Neuronal stem cell (in vitro differentiated cells): ENCODE measurements around the gene CCDC102A.

ENCODE experiments used
- DNase-seq: peaks from one replicate; pipeline ENCODE4 v3.0.0-alpha.2; 2013; ENCODE audit warnings: low spot score
- H2AFZ ChIP-seq: one replicate; pipeline ENCODE4 v1.6.1; 2013; ENCODE audit warnings: mild to moderate bottlenecking, low read length, inconsistent platforms
- H2AK5ac ChIP-seq: 2 replicates; pipeline ENCODE4 v1.6.1; 2013; ENCODE audit warnings: low read depth, mild to moderate bottlenecking, inconsistent platforms, low read length, moderate library complexity, mixed read lengths
- H2BK120ac ChIP-seq: 2 replicates; pipeline ENCODE4 v1.6.1; 2013; ENCODE audit warnings: low read depth, mild to moderate bottlenecking, inconsistent platforms, low read length, moderate library complexity, mixed read lengths
- H2BK12ac ChIP-seq: one replicate; pipeline ENCODE4 v1.6.1; 2013; ENCODE audit warnings: low read length, inconsistent platforms
- H2BK15ac ChIP-seq: 2 replicates; pipeline ENCODE4 v1.6.1; 2013; ENCODE audit warnings: mild to moderate bottlenecking, low read length, inconsistent platforms, mixed read lengths
- H2BK5ac ChIP-seq: one replicate; pipeline ENCODE4 v1.6.1; 2013; ENCODE audit warnings: inconsistent platforms, mild to moderate bottlenecking, low read length, moderate library complexity
- H3K14ac ChIP-seq: one replicate; pipeline ENCODE4 v1.6.1; 2013; ENCODE audit warnings: low read length, inconsistent platforms
- H3K18ac ChIP-seq: 2 replicates; pipeline ENCODE4 v1.6.1; 2013; ENCODE audit warnings: low read length, inconsistent platforms
- H3K23ac ChIP-seq: 2 replicates; pipeline ENCODE4 v1.6.1; 2013; ENCODE audit warnings: low read depth, mild to moderate bottlenecking, mixed read lengths, low read length, inconsistent platforms; ENCODE audit not compliant: poor library complexity
- H3K27ac ChIP-seq: replicated peaks from 3 replicates; pipeline ENCODE4 v1.5.1; 2013; ENCODE audit warnings: low read length, inconsistent platforms
- H3K27me3 ChIP-seq, 3 experiments: 2 replicates each; pipeline ENCODE4 v1.6.1; 2013; ENCODE audit warnings: low read length in 3 of 3, mild to moderate bottlenecking in 2 of 3, inconsistent platforms in 1 of 3, low read depth in 1 of 3, mixed read lengths in 1 of 3, moderate library complexity in 1 of 3; ENCODE audit not compliant: control insufficient read depth in 3 of 3, insufficient read depth in 3 of 3
- H3K36me3 ChIP-seq, 2 donors: replicated peaks in 1 of 2; 2 replicates each; pipeline ENCODE4 v1.6.1; 2013; ENCODE audit warnings: low read length in 2 of 2; ENCODE audit not compliant: control insufficient read depth in 2 of 2, insufficient read depth in 2 of 2
- H3K4ac ChIP-seq: 2 replicates; pipeline ENCODE4 v1.6.1; 2013; ENCODE audit warnings: inconsistent platforms, mild to moderate bottlenecking, low read length, moderate library complexity
- H3K4me1 ChIP-seq, 2 donors: 1 replicate in 1 of 2; 2 replicates in 1 of 2; pipeline ENCODE4 v1.6.1; 2013; ENCODE audit warnings: low read length in 2 of 2, low read depth in 1 of 2; ENCODE audit not compliant: control insufficient read depth in 2 of 2, insufficient read depth in 1 of 2
- H3K4me2 ChIP-seq: one replicate; pipeline ENCODE4 v1.6.1; 2013; ENCODE audit warnings: mild to moderate bottlenecking, low read length, inconsistent platforms; ENCODE audit not compliant: insufficient read depth, poor library complexity, severe bottlenecking
- H3K4me3 ChIP-seq, 2 donors: 2 replicates each; pipeline ENCODE4 v1.5.1; 2013; ENCODE audit warnings: low read length in 2 of 2, mild to moderate bottlenecking in 2 of 2, inconsistent platforms in 1 of 2, moderate library complexity in 1 of 2
- H3K79me1 ChIP-seq: one replicate; pipeline ENCODE4 v1.6.1; 2013; ENCODE audit warnings: low read depth, mild to moderate bottlenecking, inconsistent platforms, low read length, moderate library complexity
- H3K9ac ChIP-seq: one replicate; pipeline ENCODE4 v1.6.1; 2013; ENCODE audit warnings: mild to moderate bottlenecking, low read depth, low read length, inconsistent platforms; ENCODE audit not compliant: poor library complexity
- H3K9me3 ChIP-seq, 2 donors: replicated peaks in 1 of 2; 2 replicates each; pipeline versions ENCODE3 to v1.6.1; 2013; ENCODE audit warnings: low read length in 2 of 2, mild to moderate bottlenecking in 2 of 2, inconsistent platforms in 1 of 2, low read depth in 1 of 2, mixed read lengths in 1 of 2, moderate library complexity in 1 of 2; ENCODE audit not compliant: control insufficient read depth in 2 of 2, insufficient read depth in 1 of 2
- H4K8ac ChIP-seq: one replicate; pipeline ENCODE4 v1.6.1; 2013; ENCODE audit warnings: low read depth, mild to moderate bottlenecking, inconsistent platforms, low read length, moderate library complexity
- H4K91ac ChIP-seq: one replicate; pipeline ENCODE4 v1.6.1; 2013; ENCODE audit warnings: low read length, low read depth, mild to moderate bottlenecking, inconsistent platforms; ENCODE audit not compliant: poor library complexity
- WGBS, 2 donors: extraction: QIAGEN DNeasy Blood & Tissue Kit; methylation state at CpG; one replicate each; pipeline ENCODE4 v1.1.7; 2013; ENCODE audit warnings: missing lambda C conversion rate in 2 of 2, mixed read lengths in 1 of 2; ENCODE audit not compliant: insufficient read length in 2 of 2, insufficient replicate concordance in 1 of 2; ENCODE audit errors: extremely low coverage in 2 of 2; 5-methylcytosine and 5-hydroxymethylcytosine counted together

The CCDC102A gene

GRCh38 chr16:57533431-57534336 lies 2.7 kb downstream of the CCDC102A start:
- no peaks in the 10 kb centered on the region for H3K36me3 ChIP-seq
- H2AFZ ChIP-seq: no peak overlapping the region
- peaks cover 28 to 47% of the 10 kb centered on the region in 2 donors for H3K4me1 ChIP-seq
- H3K79me1 ChIP-seq: peaks cover 14% of the 10 kb centered on the region
- no peak overlapping the region for H2BK120ac ChIP-seq
- H3K14ac ChIP-seq: peak overlapping the region; percentile 59
- peak overlapping the region; percentile 57 for H3K23ac ChIP-seq
- peak overlapping the region; percentile 86 for H3K4ac ChIP-seq
- no CpG with 5 or more reads among the region's 19 CpGs for WGBS, 2 donors
- H4K91ac ChIP-seq: peak overlapping the region; percentile 56
- peak overlapping the region; percentile 69 for H3K18ac ChIP-seq
- no peak for DNase-seq
- H3K9ac ChIP-seq: peak overlapping the region; percentile 24
- no peaks in the 10 kb centered on the region for H3K9me3 ChIP-seq
- H4K8ac ChIP-seq: no peak overlapping the region
- peak overlapping the region; percentile 12 for H3K4me2 ChIP-seq
- H2AK5ac ChIP-seq: peak overlapping the region; percentile 93
- peak overlapping the region; percentile 77 for H2BK5ac ChIP-seq
- peak overlapping the region in 1 of 2 donors; percentile 29 for H3K4me3 ChIP-seq
- H3K27ac ChIP-seq: no peak overlapping the region
- peak overlapping the region; percentile 67 for H2BK12ac ChIP-seq
- peak overlapping the region; percentile 57 for H2BK15ac ChIP-seq
- peaks cover 0 to 14% (median 13%) of the 10 kb centered on the region in 3 experiments for H3K27me3 ChIP-seq

- no peak overlapping the region for H2AFZ ChIP-seq
- H3K27me3 ChIP-seq: peaks cover 0 to 20% (median 1%) of the 10 kb centered on the region in 3 experiments
- H3K79me1 ChIP-seq: peaks cover 14% of the 10 kb centered on the region
- no peak overlapping the region for H3K27ac ChIP-seq
- no peak overlapping the region for H3K23ac ChIP-seq
- H3K18ac ChIP-seq: no peak overlapping the region
- H3K4me3 ChIP-seq: no peak overlapping the region
- no CpG with 5 or more reads among the region's 7 CpGs for WGBS, 2 donors
- no peak for DNase-seq
- H3K4me1 ChIP-seq: peaks cover 28 to 41% of the 10 kb centered on the region in 2 donors
- H3K4me2 ChIP-seq: no peak overlapping the region
- H3K14ac ChIP-seq: peak overlapping the region; percentile 25
- peaks cover 0 to 4% of the 10 kb centered on the region in 2 donors for H3K36me3 ChIP-seq
- H3K9ac ChIP-seq: no peak overlapping the region
- H3K9me3 ChIP-seq: no peaks in the 10 kb centered on the region
- no peak overlapping the region for H2BK12ac ChIP-seq
- H3K4ac ChIP-seq: no peak overlapping the region
- H4K8ac ChIP-seq: no peak overlapping the region
- H4K91ac ChIP-seq: no peak overlapping the region
- H2AK5ac ChIP-seq: no peak overlapping the region
- H2BK5ac ChIP-seq: no peak overlapping the region
- H2BK120ac ChIP-seq: no peak overlapping the region
- H2BK15ac ChIP-seq: no peak overlapping the region
Measured at GRCh38 chr16:57532266-57532625, 4.1 kb downstream of the CCDC102A start.

- no peak overlapping the region for H2BK5ac ChIP-seq
- DNase-seq: no peak
- no peak overlapping the region for H2BK120ac ChIP-seq
Measured at GRCh38 chr16:57531635-57532265, 4.6 kb downstream of the CCDC102A start.

GRCh38 chr16:57531253-57531575 lies 5.2 kb downstream of the CCDC102A start:
- Histone ChIP-seq H2AFZ (no peak overlapping the region), H3K27ac (no peak overlapping the region), H3K4me2 (no peak overlapping the region), H3K4ac (no peak overlapping the region), H3K9me3 (no peaks in the 10 kb centered on the region), H4K91ac (no peak overlapping the region), H2AK5ac (peak overlapping the region; percentile 80), H3K9ac (no peak overlapping the region), H3K23ac (no peak overlapping the region), H4K8ac (no peak overlapping the region), H2BK12ac (no peak overlapping the region), H3K79me1 (peaks cover 14% of the 10 kb centered on the region), H3K27me3 (peaks cover 0 to 20% (median 0%) of the 10 kb centered on the region in 3 experiments), H3K4me1 (peaks cover 28 to 37% of the 10 kb centered on the region in 2 donors), H2BK15ac (no peak overlapping the region), H3K36me3 (peaks cover 0 to 4% of the 10 kb centered on the region in 2 donors), H2BK120ac (no peak overlapping the region), H2BK5ac (no peak overlapping the region), H3K18ac (no peak overlapping the region), H3K4me3 (no peak overlapping the region), H3K14ac (no peak overlapping the region)
- DNase-seq: no peak
- no CpG with 5 or more reads among the region's 3 CpGs for WGBS, 2 donors

More at GRCh38 chr16:57531635-57532265, 4.6 kb downstream of the CCDC102A start:
- Histone ChIP-seq H3K4me3 (no peak overlapping the region), H3K4me1 (peaks cover 28 to 38% of the 10 kb centered on the region in 2 donors), H2AFZ (no peak overlapping the region), H2AK5ac (no peak overlapping the region), H3K79me1 (peaks cover 14% of the 10 kb centered on the region), H3K23ac (no peak overlapping the region), H3K9me3 (no peaks in the 10 kb centered on the region), H3K4me2 (no peak overlapping the region), H4K8ac (no peak overlapping the region), H3K14ac (no peak overlapping the region), H3K36me3 (peaks cover 0 to 4% of the 10 kb centered on the region in 2 donors), H2BK12ac (no peak overlapping the region), H2BK15ac (no peak overlapping the region), H3K9ac (no peak overlapping the region), H3K27ac (no peak overlapping the region), H3K4ac (no peak overlapping the region), H3K27me3 (peaks cover 0 to 20% (median 0%) of the 10 kb centered on the region in 3 experiments), H3K18ac (no peak overlapping the region), H4K91ac (no peak overlapping the region)
- WGBS, 2 donors: no CpG with 5 or more reads among the region's 8 CpGs
